GM21367 (cell line): ENCODE data around the gene CORO2B.

Experiments
- ATAC-seq: cut with Tn5 transposase; IDR thresholded peaks from one replicate; pipeline ENCODE4 v1.9.1; 2021; ENCODE audit not compliant: unreplicated experiment

CORO2B gene

DNA sequence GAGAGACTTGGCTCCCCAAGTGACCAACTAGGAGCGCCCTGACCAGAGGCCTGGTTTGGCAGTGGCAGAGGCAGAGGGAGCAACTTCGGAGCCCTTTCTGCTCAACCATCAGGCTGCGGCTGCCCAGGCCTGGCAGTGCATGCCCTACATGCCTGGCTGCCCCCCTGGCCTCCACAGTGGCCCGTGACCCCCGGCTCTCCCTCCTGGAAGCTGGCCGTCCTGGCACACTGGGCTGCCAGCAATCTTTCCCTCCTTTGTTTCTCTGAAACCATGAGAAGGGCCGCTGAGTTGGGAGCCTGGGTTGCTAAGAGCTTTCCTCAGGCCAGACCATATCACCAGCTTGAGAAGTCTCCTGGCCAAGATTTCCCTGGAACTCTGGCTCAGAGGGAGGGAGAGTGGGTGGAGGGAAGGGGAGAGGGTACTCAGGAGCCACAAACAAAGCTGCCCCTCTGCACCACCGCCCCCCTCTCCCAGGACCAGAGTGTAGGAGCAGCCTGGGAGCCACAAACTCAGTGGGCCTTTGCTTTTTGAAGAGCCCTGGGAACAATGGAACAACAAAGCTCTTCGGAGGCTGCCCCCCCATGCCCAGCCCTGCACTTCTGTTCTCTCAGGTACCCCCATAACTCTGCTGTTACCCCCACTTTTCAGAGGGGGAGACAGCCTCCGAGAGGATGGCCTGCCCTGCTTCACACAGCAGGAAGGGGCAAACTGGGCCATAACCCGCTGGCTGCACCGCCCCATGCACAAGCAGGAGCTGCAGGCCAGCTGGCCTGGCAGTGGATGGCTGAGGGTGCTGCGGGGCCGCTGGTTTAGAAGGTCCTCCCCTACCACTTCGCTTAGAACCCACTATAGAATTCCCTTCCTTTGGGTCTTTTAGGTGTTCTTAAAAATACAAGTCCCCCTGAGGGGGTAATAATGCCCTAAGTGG lies 11.3 kb downstream of the CORO2B start:
- ATAC-seq = no peak

DNA sequence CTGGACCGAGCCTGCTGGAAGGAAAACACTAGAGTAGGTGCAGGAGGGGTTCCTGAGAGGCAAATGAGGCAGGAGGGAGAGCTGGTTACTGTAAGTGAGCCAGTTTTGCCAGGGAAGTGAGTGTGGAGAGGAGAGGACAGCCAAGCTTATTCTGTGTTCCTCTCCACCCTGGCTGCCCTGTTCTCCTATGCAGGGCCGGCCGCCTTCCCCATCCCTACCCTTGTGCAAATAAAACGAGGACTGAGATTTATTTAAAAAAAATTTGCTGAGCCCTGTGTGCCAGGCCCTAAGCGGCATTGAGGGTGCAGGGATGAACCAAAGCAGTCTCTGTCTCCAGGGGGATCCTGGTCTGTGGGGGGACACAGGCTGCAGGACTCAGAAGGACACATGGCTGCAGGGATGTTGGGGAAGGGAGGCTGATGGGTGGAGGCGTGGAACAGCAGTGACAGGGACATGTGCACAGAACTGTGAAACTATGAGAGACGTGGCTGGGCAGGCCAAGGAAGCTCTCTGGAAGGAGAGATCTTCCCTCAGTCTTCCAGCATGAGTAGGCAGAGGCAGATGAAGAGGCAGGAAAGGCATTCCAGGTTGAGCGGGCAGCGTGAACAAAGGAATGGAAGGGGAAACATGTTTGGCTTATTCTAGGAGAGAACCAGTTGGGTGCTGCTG lies 12.1 kb downstream of the CORO2B start:
- ATAC-seq = no peak

DNA sequence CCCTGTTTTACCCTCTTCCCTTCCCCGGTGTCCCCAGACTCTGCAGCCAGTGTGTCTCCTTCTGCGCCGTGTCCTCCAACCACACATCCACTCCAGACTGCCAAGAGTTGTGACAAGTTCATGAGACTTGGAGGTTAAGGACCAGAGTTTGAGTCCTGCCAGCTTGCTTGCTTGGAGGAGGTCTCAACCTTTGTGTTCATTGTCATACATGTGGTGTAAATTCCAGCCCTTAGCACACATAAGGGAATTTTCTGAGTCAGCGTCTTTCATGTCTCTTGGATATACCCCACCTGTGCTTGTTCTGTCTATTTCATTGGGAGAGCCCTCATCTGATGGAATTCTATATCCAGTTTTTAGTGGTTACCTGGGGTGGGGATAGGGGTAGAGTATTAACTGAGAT lies 13.3 kb downstream of the CORO2B start:
- ATAC-seq = no peak

DNA sequence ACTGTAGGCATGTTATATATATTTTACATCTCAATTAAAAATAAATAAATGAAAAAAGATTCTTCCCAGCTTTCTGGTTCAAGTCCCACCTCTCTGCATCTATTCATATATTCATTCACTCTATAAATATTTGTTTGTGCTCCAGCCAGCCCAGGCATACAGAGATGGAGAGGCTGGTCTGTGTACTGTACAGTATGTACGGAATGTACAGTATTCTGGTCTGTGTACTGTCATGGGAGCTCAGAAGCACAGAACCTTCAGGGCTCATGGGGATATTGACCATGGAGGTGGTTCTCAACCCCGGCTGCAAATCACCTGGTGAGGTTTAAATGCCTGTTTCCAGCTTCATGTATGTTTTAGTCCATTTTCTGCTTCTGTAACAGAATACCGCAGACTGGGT lies 13.8 kb downstream of the CORO2B start:
- ATAC-seq = no peak

DNA sequence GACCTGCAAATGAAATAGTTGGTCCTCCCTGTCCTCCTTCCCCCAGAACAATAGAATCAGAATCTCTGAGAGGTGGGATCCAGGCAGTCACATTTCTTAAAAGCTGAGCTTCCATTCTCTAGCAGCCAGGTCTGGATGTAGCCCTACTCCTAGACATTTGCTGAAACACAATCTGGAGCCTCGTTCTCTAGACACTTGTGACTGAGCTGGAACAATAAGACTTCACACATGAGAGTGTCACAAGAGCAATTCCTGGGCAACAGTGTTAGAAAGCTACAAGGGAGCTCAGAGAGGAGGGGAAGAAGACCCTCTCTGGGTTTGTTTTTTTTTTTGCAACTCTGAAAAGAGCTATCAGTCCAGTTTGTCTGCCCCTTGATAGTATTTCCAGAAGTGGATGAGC lies 14.5 kb downstream of the CORO2B start:
- no peak for ATAC-seq

DNA sequence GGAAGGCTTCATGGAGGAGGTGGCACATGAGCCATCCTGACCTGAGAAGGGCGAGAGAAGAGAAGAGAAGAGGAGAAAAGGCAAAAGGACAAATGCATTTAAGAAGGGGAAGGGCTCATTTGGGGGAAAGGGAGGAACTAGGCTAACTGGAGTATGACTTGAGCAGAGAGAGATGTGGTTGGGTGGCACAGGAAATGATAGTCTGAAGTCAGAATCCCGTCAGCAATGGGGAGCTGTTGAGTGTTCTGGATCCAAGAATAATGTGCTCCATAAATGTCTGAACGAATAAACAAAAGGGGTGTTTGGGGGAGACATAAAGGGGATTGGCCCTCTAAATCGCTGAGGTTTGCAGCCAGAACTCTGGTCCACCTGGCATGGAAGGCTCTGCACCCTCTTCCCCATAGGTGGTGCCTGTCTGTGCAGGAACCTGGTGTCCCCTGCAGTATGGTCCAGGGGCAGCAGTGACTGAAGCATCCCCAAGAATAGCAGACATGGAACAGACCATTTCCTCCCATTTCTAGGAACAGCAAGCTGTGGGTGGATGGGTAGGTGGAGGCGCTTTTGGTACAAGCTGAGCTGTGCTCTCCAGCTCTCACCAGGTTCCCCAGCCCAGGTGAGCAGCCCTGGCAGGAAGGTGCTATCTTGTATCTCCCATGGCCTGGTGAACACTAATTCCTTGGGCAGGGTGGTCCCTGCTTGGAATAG lies 15.2 kb downstream of the CORO2B start:
- no peak for ATAC-seq

DNA sequence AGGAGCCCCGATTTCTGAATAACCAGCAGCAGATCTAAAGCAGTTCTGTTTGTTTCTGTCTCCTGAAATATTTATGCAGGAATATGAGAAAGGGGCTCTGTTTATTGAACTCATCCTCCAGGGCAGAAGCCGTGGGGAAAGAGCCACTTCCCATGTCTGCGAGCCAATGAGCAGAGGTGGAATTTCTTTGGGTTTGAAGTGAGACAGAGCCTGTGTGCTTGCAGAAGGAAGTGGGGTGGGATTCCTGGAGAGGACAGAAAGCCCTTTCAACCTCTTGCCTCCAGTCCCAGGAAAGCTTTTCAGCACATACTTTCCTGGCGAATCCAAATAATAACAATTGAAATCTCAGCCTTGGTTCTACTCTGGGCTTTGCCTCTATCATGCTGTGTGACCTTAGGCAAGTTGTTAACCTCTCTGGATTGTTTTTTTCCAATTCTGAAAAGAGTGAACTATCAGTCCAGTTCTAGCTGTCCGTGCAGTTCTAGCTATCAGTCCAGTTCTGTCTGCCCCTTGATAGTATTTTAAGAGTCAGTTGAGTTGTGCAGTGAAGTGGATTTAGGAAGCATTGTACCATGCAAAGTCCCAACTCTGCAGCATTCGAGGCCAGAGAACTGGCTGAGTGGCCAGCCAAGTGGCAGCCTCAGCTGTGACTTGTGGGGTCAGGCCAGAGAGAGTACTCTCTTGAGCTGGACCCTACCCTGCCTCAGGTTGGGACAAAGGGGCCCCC lies 15.9 kb downstream of the CORO2B start:
- ATAC-seq = no peak

DNA sequence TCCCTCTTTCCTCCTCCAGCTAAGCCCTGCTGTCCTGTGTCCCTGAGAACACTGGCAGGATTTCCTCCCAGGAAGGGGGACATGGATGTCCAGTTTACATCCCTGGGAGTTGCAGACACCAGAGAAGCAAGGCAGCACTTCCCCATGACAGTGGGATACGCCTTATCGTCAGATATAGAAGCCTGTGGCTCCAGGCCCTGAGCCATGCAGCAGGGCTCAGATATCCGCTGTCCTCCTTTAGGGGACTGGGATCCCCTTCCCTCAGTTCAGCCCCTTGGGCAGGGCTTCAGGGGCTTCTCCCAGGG lies 16.4 kb downstream of the CORO2B start:
- no peak for ATAC-seq

DNA sequence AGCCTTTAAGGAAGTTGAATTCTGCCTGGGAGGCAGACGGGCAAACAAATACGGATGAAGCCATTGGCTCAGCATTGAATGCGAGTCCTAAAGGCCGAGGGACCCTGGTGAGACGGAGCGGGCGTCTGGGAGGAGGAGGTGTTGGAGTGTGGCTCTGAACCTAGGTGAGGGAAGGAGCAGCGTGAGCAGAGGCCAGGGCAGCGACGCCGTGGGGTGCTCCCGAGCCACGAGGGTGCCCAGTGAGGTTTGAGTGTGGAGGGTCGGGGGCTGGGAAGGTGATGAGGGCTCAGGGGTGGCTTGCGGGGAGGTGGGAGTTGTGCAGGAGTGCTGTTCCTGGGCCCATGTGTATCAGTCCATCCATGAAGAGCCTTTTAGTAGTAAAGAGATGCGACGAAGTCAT lies 17.0 kb downstream of the CORO2B start:
- no peak for ATAC-seq

DNA sequence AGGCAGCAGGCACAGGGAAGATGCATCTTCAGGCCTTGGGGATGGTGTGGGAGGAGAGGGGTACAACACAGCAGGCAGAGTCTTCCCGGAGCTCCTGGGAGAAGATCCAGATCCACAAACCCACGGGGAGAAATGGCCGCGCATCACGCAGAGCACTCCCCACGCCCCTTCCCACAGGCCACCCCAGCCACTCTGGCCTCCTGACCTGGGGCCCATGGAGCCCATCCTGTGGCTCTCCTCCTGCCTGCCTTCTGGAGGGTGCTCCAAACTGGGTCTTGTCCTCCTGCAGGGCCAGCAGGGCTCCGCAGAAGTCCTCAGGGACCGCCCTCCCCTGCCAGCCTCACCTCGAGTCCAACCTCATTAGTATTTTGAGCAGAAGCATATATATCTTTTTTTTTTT lies 17.9 kb downstream of the CORO2B start:
- no peak for ATAC-seq

DNA sequence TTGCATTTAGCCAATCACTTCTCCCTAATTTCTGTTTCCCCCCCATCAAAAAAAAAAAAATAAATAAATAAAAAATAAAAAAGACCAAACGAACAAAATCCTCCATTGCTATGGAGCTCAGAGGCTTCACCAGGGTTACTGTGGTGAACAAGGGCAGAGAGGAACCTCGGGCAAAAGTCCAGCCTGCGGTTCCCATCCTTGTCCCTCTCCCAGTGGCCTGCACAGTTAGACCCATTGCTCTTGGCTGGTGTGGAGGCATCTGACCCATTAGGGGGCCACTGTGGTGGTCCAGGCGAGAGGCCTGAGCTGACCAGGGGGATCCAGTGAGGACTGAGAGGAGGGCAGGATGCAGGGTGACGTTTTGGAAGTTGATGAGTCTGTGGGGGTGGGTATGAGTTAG lies 18.8 kb downstream of the CORO2B start:
- no peak for ATAC-seq

DNA sequence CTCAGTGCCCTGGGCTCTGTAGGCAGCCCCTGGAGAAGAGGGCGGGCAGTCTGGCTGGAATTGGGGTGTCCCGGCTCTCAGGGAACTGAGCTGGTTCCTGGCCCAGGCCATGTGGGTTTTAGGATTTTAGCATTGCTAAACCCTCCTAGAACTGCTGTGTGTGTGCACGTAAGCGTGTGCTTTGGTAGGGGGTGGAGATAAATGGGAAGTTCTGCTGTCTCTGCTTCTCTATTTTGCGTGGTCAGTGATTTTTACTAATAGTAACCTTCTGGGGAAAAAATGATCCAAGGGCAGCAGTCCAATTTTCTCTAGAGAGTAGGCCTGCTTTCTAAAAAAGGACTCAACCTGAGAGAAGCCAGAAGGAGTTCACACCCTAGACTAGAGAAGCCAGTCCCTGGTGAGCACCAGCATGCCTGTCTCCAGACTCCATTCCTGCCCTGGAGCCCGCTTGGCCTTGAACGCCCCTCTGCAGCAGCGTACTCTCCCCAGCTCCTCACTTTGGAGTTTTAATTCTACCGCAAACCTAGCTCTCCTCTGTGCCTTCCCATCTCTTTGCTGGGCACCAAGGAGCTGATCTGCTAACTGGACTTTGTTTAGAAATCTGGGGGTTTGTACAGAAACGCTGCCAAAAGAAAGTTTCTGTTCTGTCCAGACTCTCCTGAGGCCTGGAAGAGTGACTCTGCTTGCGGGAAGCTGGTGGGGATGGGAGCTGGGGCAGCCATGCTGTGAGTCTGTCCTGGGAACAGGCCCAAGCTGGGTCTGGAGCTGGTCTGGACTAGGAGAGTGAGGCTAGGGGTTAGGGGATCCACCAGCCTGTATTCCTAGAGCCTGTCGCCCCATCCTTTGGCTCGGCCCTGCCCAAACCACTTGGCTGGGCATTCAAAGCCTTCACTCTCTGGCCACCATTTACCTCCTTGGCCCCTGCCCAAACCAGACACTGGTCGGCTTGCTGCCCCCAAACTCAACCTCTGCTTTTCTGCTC lies 19.7 kb downstream of the CORO2B start:
- ATAC-seq = no peak

DNA sequence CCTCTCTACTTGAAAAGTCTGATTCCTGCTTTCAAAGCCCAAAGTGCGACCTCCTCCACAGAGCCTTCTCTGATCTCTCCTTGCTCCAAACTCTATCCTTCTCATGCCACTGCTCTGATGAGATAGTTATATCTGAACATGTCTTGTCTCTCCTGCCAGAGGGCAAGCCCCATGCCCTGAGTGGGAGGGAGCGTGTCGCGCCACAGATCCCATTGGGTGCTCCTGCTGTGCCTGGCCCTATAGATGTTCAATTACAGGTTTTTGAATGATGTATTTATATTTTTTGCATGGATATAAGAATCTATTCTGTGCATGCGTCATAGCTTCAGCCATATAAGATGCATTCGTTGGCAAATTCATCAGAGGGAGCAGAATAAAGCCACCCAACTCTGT lies 20.4 kb downstream of the CORO2B start:
- no peak for ATAC-seq

DNA sequence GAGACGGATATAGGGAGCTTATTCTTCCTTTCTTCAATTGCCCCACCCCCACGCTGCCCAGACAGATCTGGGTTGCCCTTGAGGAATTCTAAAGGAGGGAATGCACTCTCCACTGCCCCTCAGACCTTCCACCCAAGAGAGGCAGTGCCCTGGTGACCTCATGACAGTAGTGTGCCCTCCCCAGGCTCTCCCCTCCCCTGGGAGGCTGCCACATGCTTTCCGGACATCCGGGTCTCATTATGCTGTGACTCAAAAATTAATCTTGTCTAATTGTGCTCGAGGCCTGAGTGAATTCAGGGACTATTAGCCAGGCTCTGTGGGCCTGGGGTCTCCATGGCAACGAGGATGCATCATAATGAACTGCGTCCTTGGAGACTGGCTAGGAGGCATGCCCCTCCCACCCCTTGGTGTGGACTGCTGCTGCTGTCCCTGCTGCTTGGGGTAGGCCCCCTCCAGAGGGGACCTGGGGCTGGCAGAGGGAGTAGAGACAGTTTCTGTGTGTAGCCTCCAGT lies 20.8 kb downstream of the CORO2B start:
- no peak for ATAC-seq

DNA sequence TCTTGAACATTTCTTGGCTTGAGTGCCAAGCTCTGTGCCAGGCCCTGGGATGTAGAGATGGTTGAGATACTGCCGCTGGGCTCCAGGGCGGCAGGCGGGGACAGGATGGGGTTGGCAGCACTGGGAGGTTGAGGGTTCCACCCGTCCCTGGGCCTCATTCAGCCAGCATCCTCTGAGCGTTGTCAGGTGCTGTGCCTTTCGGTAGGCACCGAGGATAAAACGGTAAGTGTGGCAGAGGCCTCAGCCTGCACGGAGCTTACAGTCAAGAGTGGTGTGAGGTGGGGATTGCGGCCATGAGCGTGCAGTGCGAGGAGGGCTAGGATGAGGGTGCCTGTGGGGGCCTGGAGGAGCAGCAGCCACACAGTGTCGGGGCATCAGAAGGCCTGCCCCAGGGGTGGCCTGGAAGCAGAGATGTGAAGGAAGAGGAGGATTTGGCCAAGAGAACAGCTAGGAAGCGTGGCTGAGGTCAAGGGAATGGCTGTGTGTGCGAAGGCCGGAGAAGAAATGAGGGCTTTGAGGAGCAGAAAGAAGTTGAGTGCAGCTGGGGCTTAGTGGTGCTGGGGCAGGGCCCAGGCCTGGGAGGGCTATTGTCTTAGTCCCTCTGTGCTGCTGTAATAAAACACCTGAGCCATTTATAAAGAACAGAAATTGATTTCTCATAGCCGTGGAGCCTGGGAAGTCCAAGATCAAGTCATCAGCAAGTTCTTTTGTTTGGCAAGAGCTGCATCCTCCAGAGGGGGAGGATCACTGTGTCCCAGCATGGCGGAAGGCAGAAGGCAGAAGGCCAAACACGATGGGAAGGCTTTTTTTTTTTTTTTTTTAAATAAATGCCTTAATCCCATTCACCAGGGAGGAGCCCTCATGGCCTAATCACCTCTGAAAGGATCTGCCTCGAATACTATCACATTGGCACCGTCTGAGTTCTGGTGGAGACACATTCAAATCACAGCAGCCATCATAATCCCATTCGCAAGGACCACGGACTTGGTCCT lies 22.7 kb downstream of the CORO2B start:
- ATAC-seq = no peak

DNA sequence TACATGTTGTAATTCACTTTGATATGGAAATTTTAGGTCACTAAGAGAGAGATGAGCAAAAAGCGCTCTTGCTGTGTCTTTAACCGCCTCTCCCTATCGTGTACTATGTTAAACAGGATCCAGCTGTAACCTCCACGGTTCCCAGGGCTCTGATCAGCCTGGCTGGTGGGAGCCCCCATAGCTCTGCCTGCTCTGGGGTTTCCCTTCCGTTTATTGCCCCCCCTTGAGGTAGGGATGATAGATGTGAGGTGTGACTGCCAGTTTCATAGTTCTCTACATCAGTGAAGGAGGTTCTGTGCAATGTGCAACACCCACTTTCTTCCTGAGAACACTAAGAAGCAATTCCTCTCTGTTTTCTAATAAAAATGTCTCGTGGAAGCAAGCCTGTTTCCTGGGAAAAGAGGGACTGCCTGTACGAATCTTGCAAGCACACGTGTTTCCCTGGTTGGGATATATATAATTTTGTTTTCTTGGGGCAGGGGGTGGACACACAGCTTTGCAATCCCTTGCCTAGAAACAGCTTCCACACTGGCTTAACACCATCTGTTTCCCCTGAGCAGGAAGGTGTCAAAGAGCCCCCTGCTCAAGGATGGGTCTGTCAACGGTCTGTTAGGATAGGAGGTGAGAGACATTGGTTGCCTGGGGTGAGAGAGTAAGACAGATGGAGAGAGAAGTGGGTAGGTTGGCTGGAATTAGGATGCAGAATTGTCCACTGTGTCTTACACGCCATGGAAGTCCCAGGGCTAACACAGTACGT lies 23.8 kb downstream of the CORO2B start:
- no peak for ATAC-seq

DNA sequence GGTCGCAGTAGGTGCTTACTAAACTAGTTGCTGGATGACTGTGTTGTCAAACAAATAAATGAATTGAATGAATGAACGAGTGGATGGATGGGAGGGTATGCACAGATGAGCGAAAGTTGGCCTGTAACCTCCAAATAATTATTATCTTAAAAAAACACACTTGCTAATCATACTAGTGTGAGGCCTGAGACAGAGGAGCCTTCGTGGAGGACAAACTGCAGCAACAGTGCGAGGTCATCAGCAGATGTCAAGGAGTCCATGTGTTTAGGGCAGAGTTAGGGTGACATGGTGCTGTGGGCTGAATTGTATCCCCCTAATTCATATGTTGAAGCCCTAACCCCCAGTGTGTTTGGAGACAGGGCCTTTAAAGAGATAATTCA lies 24.4 kb downstream of the CORO2B start:
- ATAC-seq = no peak

DNA sequence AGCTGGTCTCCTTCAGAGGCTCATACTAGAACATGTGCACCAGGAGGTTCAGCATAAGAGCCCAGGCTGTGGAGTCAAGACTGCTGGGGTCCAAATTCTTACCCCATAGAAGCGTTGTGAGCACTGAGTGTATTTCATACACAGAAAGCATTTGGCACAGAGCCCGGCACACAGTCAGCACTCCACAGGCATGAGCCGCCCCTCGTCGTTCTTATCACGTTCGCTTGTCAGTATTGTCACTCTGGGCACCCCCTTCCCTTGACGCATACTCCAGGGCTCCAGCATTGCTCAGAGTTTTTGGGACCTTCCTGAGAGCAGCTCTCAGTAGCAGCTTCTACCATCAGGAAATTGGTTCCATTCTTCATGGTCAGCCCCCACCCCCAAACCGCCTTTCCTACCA lies 25.2 kb downstream of the CORO2B start:
- no peak for ATAC-seq
